IMR-90 (cell line): Measurements from ENCODE around the gene PLA2G4A. TPM values are rescaled to one million over a fixed set of nuclear protein-coding genes. Genes with fewer than 3 reads are reported as not detected.

Experiments used
- ATAC-seq: fragments of 200-7000 bp; cut with Tn5 transposase; 2 replicates; pipeline ENCODE4 v1.9.1; 2020; ENCODE audit warnings: low read depth, mild to moderate bottlenecking, moderate library complexity
- BruUV-seq: library from RNA; stranded (reverse); fragments of 400-500 nt; replicated peaks from 2 replicates; lab custom pipeline; 2021; lab: Mats Ljungman, UMichigan
- CTCF ChIA-PET: fragments of 300-600 bp; formaldehyde crosslinking; extraction: SDS; loops from one replicate; lab custom pipeline; 2021; ENCODE audit warnings: antibody characterized with exemption; lab: Yijun Ruan, JAX
- POLR2A ChIA-PET: fragments of 300-600 bp; sonication (Branson Sonifier 250); formaldehyde crosslinking; loops from one replicate; lab custom pipeline; 2022; ENCODE audit warnings: antibody characterized with exemption; ENCODE audit not compliant: unreplicated experiment; lab: Charles Lee
- DNase-seq: peaks from one replicate; pipeline ENCODE4 v3.0.0; 2013
- H2AFZ ChIP-seq: replicated peaks from 2 replicates; pipeline ENCODE3; 2013; ENCODE audit warnings: low read length, mild to moderate bottlenecking; ENCODE audit not compliant: poor library complexity
- H2AK5ac ChIP-seq: 2 replicates; pipeline ENCODE4 v1.6.1; 2013; ENCODE audit warnings: low read depth, low read length, inconsistent platforms
- H2AK9ac ChIP-seq: replicated peaks from 2 replicates; pipeline ENCODE3; 2013; ENCODE audit warnings: mild to moderate bottlenecking, low read depth, low read length, moderate library complexity; ENCODE audit not compliant: poor library complexity
- H2BK120ac ChIP-seq: 2 replicates; pipeline ENCODE4 v1.6.1; 2013; ENCODE audit warnings: low read depth, low read length, inconsistent platforms
- H2BK15ac ChIP-seq: 3 replicates; pipeline ENCODE4 v1.6.1; 2013; ENCODE audit warnings: low read depth, low read length, inconsistent platforms
- H2BK20ac ChIP-seq: 2 replicates; pipeline ENCODE4 v1.6.1; 2013; ENCODE audit warnings: low read depth, mild to moderate bottlenecking, inconsistent platforms, low read length, moderate library complexity
- H2BK5ac ChIP-seq: 2 replicates; pipeline ENCODE4 v1.6.1; 2013; ENCODE audit warnings: mild to moderate bottlenecking, low read depth, low read length, inconsistent platforms; ENCODE audit not compliant: poor library complexity, severe bottlenecking
- H3K14ac ChIP-seq: replicated peaks from 2 replicates; pipeline ENCODE4 v1.6.1; 2013; ENCODE audit warnings: low read depth, low read length, inconsistent platforms
- H3K18ac ChIP-seq: 2 replicates; pipeline ENCODE4 v1.6.1; 2013; ENCODE audit warnings: low read depth, low read length, control low read depth
- H3K23ac ChIP-seq: 2 replicates; pipeline ENCODE4 v1.6.1; 2013; ENCODE audit warnings: low read depth, low read length, inconsistent platforms
- H3K27ac ChIP-seq: 2 replicates; pipeline ENCODE4 v1.5.1; 2013; ENCODE audit warnings: mild to moderate bottlenecking, control low read depth, low read length; ENCODE audit not compliant: insufficient read depth
- H3K27me3 ChIP-seq: 2 replicates; pipeline ENCODE4 v1.6.1; 2013; ENCODE audit warnings: low read length; ENCODE audit not compliant: control insufficient read depth, insufficient read depth
- H3K36me3 ChIP-seq: 2 replicates; pipeline ENCODE4 v1.6.1; 2013; ENCODE audit warnings: low read length, mixed read lengths; ENCODE audit not compliant: control insufficient read depth, insufficient read depth
- H3K4ac ChIP-seq: 2 replicates; pipeline ENCODE4 v1.6.1; 2013; ENCODE audit warnings: low read depth, low read length, inconsistent platforms
- H3K4me1 ChIP-seq: 2 replicates; pipeline ENCODE4 v1.6.1; 2013; ENCODE audit warnings: low read length, mixed read lengths; ENCODE audit not compliant: control insufficient read depth, insufficient read depth
- H3K4me2 ChIP-seq: 2 replicates; pipeline ENCODE4 v1.6.1; 2013; ENCODE audit warnings: low read depth, mild to moderate bottlenecking, control low read depth, low read length, moderate library complexity
- H3K4me3 ChIP-seq: 2 replicates; pipeline ENCODE4 v1.5.1; 2013; ENCODE audit warnings: low read depth, mild to moderate bottlenecking, control low read depth, low read length, moderate library complexity; ENCODE audit not compliant: insufficient read depth
- H3K56ac ChIP-seq: 2 replicates; pipeline ENCODE4 v1.6.1; 2013; ENCODE audit warnings: low read length, inconsistent platforms; ENCODE audit not compliant: insufficient read depth; ENCODE audit errors: extremely low read depth
- H3K79me1 ChIP-seq, 2 experiments: 2 replicates each; pipeline ENCODE4 v1.6.1; 2013; ENCODE audit warnings: low read length in 2 of 2, inconsistent platforms in 1 of 2, low read depth in 1 of 2
- H3K9ac ChIP-seq: 2 replicates; pipeline ENCODE4 v1.6.1; 2013; ENCODE audit warnings: low read depth, low read length, control low read depth
- H3K9me1 ChIP-seq: 2 replicates; pipeline ENCODE4 v1.6.1; 2013; ENCODE audit warnings: low read length, inconsistent platforms; ENCODE audit not compliant: insufficient read depth
- H3K9me3 ChIP-seq: 2 replicates; pipeline ENCODE4 v1.6.1; 2013; ENCODE audit warnings: low read length; ENCODE audit not compliant: control insufficient read depth, insufficient read depth
- H4K20me1 ChIP-seq: 2 replicates; pipeline ENCODE4 v1.6.1; 2013; ENCODE audit warnings: low read length, inconsistent platforms; ENCODE audit not compliant: insufficient read depth
- H4K5ac ChIP-seq: 2 replicates; pipeline ENCODE4 v1.6.1; 2013; ENCODE audit warnings: mild to moderate bottlenecking, low read depth, low read length, control low read depth
- H4K8ac ChIP-seq, 2 experiments: 2 replicates each; pipeline ENCODE4 v1.6.1; 2013; ENCODE audit warnings: low read depth in 2 of 2, low read length in 2 of 2, control low read depth in 1 of 2, inconsistent platforms in 1 of 2
- H4K91ac ChIP-seq: 2 replicates; pipeline ENCODE4 v1.6.1; 2013; ENCODE audit warnings: low read depth, low read length, inconsistent platforms; ENCODE audit not compliant: insufficient read depth
- BHLHE40 ChIP-seq: fragments of 150-350 bp; IDR thresholded peaks from 2 replicates; pipeline ENCODE4 v1.6.1; 2016; ENCODE audit warnings: mild to moderate bottlenecking, low read depth, low read length
- CEBPB ChIP-seq: IDR thresholded peaks from 2 replicates; pipeline ENCODE4 v1.6.1; 2012; ENCODE audit warnings: low read depth, low read length, improper control_type of control experiment
- CHD1 ChIP-seq: IDR thresholded peaks from 2 replicates; pipeline ENCODE4 v1.6.1; 2012; ENCODE audit warnings: low read depth, low read length, improper control_type of control experiment
- FOS ChIP-seq: fragments of 150-350 bp; IDR thresholded peaks from 2 replicates; pipeline ENCODE4 v1.6.1; 2016; ENCODE audit warnings: low read depth, low read length
- MAFK ChIP-seq: IDR thresholded peaks from 2 replicates; pipeline ENCODE4 v1.6.1; 2012; ENCODE audit warnings: low read depth, low read length, improper control_type of control experiment
- MAZ ChIP-seq: IDR thresholded peaks from 2 replicates; pipeline ENCODE4 v1.6.1; 2012; ENCODE audit warnings: low read depth, mild to moderate bottlenecking, low read length, improper control_type of control experiment, moderate library complexity, borderline replicate concordance
- MXI1 ChIP-seq: IDR thresholded peaks from 2 replicates; pipeline ENCODE4 v1.6.1; 2012; ENCODE audit warnings: low read depth, mild to moderate bottlenecking, low read length, moderate library complexity, borderline replicate concordance
- NFE2L2 ChIP-seq: fragments of 150-350 bp; IDR thresholded peaks from 2 replicates; pipeline ENCODE4 v1.6.1; 2016; ENCODE audit warnings: low read depth, mild to moderate bottlenecking, low read length
- POLR2A ChIP-seq: IDR thresholded peaks from 2 replicates; pipeline ENCODE4 v1.6.1; 2012; ENCODE audit warnings: mild to moderate bottlenecking, low read depth, low read length
- RAD21 ChIP-seq: IDR thresholded peaks from 2 replicates; pipeline ENCODE4 v1.6.1; 2012; ENCODE audit warnings: low read length, improper control_type of control experiment
- RCOR1 ChIP-seq: IDR thresholded peaks from 2 replicates; pipeline ENCODE4 v1.6.1; 2012; ENCODE audit warnings: mild to moderate bottlenecking, low read length, improper control_type of control experiment; ENCODE audit not compliant: insufficient replicate concordance
- RFX5 ChIP-seq: IDR thresholded peaks from 2 replicates; pipeline ENCODE4 v1.8.0; 2012; ENCODE audit warnings: low read depth, mild to moderate bottlenecking, low read length, moderate library complexity
- SMC3 ChIP-seq: fragments of 150-350 bp; IDR thresholded peaks from 2 replicates; pipeline ENCODE4 v1.6.1; 2016; ENCODE audit warnings: low read depth, mild to moderate bottlenecking, antibody characterized with exemption, low read length, moderate library complexity
- USF2 ChIP-seq: fragments of 150-350 bp; IDR thresholded peaks from 2 replicates; pipeline ENCODE4 v1.6.1; 2017; ENCODE audit warnings: mild to moderate bottlenecking, antibody characterized with exemption, low read length, low read depth
- WGBS, 2 experiments: methylation state at CpG; one replicate each; pipeline versions ENCODE4 v1.1.5 to v1.1.7; 2013; ENCODE audit warnings: missing lambda C conversion rate in 2 of 2; ENCODE audit not compliant: insufficient read length in 1 of 2; ENCODE audit errors: extremely low coverage in 2 of 2; 5-methylcytosine and 5-hydroxymethylcytosine counted together
- dilution Hi-C: fragments of 300-500 bp; cut with HindIII; formaldehyde crosslinking; loops from one replicate; pipeline ENCODE4 v1.14.3; 2018; ENCODE audit warnings: low sequenced_read_pairs; ENCODE audit not compliant: unreplicated experiment
- in situ Hi-C: fragments of 300-500 bp; cut with MboI; formaldehyde crosslinking; loops from 3 replicates; pipeline ENCODE4 v1.14.3; 2019; ENCODE audit warnings: low sequenced_read_pairs, inconsistent platforms, mixed read lengths
- intact Hi-C: fragments of 100-400 bp; cut with micrococcal nuclease; formaldehyde crosslinking; loops from 2 replicates; pipeline ENCODE4 v1.10.0; 2022
- polyA plus RNA-seq, 3 experiments: library from polyadenylated mRNA; depleted of rRNA; stranded (reverse); fragments of >200 nt; gene quantifications; 2 replicates each; pipeline ENCODE4 v1.2.3, GENCODE V29; 2012; ENCODE audit warnings: low replicate concordance in 1 of 3
- total RNA-seq: library from RNA; depleted of rRNA; stranded (reverse); fragments of >200 nt; gene quantifications from 2 replicates; pipeline ENCODE4 v1.2.3, GENCODE V29; 2012
- TF ChIP-seq, protein P1 (sequence below): conservative IDR thresholded peaks from 2 replicates; pipeline ENCODE4 v1.5.1; 2012; ENCODE audit warnings: mild to moderate bottlenecking, low read depth, low read length, improper control_type of control experiment
- TF ChIP-seq, protein P2 (sequence below): fragments of 150-350 bp; IDR thresholded peaks from 2 replicates; pipeline ENCODE4 v1.6.1; 2016; ENCODE audit warnings: low read depth, mild to moderate bottlenecking, low read length, moderate library complexity, borderline replicate concordance

Gene PLA2G4A
- total and polyA plus RNA-seq, 2 of the 4 experiments (the other 2 are of a cell fraction) = 1.6 to 3.8 TPM

DNA sequence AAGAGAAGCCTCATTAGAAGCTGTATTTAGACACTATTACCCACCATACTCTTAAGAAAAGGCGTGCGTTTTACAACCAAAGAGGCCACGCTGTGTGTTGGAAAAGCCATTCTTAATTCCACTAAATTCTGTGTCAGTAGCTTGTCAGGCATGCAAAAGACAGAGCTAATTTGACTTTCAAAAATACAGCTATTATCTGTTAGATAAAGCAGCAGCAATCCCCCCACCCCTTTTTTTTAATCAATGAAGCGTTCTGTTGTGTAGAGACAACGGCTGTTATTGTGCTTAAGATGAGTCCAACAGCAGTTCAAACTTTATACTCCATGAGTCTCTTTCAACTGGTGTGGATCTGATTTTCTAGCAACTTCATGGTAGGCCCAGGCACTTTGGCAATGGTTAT, 43.5 kb downstream of the PLA2G4A start:
- in situ Hi-C loops = no loop called here
- Histone ChIP-seq H4K5ac (no peak overlapping the region), H3K4me3 (no peak overlapping the region), H4K20me1 (no peaks in the 10 kb centered on the region), H2AK9ac (no peak overlapping the region), H2BK120ac (no peak overlapping the region), H3K27me3 (no peaks in the 10 kb centered on the region), H3K79me1 (no peaks in the 10 kb centered on the region), H2BK5ac (no peak overlapping the region), H2AFZ (no peak overlapping the region), H3K9me3 (no peaks in the 10 kb centered on the region), H3K36me3 (no peaks in the 10 kb centered on the region), H3K23ac (no peak overlapping the region), H3K9me1 (no peaks in the 10 kb centered on the region), H3K4me1 (no peaks in the 10 kb centered on the region), H3K4ac (no peak overlapping the region), H2BK20ac (no peak overlapping the region), H3K14ac (no peak overlapping the region), H3K27ac (no peak overlapping the region), H4K8ac (no peak overlapping the region), H3K9ac (no peak overlapping the region), H3K4me2 (no peak overlapping the region), H4K91ac (no peak overlapping the region), H2BK15ac (no peak overlapping the region), H2AK5ac (no peak overlapping the region), H3K18ac (no peak overlapping the region), H3K56ac (no peak overlapping the region)
- ChIA-PET POLR2A (no interaction called here), CTCF (no interaction called here)
- ATAC-seq = no peak
- intact Hi-C loops = no loop called here
- TF ChIP-seq MAZ = no peak
- no peak for TF ChIP-seq POLR2A
- no peak for TF ChIP-seq FOS
- TF ChIP-seq SMC3 = no peak
- TF ChIP-seq RAD21 = no peak
- TF ChIP-seq RFX5 = no peak
- no peak for TF ChIP-seq MXI1
- TF ChIP-seq, protein P1, sequence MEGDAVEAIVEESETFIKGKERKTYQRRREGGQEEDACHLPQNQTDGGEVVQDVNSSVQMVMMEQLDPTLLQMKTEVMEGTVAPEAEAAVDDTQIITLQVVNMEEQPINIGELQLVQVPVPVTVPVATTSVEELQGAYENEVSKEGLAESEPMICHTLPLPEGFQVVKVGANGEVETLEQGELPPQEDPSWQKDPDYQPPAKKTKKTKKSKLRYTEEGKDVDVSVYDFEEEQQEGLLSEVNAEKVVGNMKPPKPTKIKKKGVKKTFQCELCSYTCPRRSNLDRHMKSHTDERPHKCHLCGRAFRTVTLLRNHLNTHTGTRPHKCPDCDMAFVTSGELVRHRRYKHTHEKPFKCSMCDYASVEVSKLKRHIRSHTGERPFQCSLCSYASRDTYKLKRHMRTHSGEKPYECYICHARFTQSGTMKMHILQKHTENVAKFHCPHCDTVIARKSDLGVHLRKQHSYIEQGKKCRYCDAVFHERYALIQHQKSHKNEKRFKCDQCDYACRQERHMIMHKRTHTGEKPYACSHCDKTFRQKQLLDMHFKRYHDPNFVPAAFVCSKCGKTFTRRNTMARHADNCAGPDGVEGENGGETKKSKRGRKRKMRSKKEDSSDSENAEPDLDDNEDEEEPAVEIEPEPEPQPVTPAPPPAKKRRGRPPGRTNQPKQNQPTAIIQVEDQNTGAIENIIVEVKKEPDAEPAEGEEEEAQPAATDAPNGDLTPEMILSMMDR = no peak
- TF ChIP-seq CHD1 = no peak
- no peak for TF ChIP-seq CEBPB
- no peak for TF ChIP-seq RCOR1
- no peak for TF ChIP-seq MAFK
- no peak for TF ChIP-seq BHLHE40
- no peak for TF ChIP-seq USF2
- TF ChIP-seq, protein P2, sequence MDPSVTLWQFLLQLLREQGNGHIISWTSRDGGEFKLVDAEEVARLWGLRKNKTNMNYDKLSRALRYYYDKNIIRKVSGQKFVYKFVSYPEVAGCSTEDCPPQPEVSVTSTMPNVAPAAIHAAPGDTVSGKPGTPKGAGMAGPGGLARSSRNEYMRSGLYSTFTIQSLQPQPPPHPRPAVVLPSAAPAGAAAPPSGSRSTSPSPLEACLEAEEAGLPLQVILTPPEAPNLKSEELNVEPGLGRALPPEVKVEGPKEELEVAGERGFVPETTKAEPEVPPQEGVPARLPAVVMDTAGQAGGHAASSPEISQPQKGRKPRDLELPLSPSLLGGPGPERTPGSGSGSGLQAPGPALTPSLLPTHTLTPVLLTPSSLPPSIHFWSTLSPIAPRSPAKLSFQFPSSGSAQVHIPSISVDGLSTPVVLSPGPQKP = no peak
- TF ChIP-seq NFE2L2 = no peak
- no TSS peak for BruUV-seq
- DNase-seq = no peak
- WGBS, 2 experiments = 80% methylated on average over 3 of the region's 5 CpGs; no CpG with 5 or more reads in 1 of the 2 experiments
- dilution Hi-C loops = no loop called here
